NCI-H1417 treated with DMSO at 0.1 percent for 48 hours (cell line): ENCODE data around the gene ELOVL6.
"Not testable (repeated sequence)": the region's sequence is repeated elsewhere in the genome, so short reads cannot be mapped to it uniquely, and the experiment has no call there.

ENCODE experiments used
- DNase-seq: peaks from one replicate; lab custom pipeline; 2025; lab: John Stamatoyannopoulos, UW

Gene ELOVL6

DNA sequence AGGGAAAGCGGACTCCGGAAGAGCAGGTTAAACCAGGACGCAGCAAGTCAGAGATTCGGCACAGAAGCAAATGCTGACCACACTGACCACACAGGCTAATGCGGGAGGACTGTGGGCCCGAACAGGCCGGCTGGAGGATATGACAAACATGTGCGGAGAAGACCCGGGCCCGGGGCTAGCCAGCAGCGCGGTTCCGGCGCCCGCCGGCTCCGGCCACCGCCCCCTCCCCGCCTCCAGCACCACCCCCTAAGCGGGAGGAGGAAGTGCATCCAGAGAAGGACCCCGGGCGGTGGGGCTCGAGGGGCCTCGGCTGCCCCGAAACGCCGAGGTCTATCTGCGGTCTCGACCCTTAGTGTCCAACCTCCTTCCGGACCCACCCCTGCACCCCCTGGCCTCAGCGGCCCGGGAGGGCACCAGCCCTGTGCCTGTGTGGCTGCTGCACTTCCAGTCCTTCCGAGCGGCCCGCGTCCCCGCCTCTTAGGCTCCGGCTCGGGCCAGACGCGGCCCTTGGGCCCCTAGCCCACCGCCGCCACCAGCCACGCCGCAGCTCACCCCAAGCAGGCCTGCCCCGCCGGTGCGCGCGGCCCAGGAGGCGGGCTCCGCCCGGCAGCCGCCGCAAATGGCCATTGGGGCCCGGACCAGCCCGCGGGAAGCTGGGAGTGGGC, 2.1 kb downstream of the ELOVL6 start:
- DNase-seq = no peak

DNA sequence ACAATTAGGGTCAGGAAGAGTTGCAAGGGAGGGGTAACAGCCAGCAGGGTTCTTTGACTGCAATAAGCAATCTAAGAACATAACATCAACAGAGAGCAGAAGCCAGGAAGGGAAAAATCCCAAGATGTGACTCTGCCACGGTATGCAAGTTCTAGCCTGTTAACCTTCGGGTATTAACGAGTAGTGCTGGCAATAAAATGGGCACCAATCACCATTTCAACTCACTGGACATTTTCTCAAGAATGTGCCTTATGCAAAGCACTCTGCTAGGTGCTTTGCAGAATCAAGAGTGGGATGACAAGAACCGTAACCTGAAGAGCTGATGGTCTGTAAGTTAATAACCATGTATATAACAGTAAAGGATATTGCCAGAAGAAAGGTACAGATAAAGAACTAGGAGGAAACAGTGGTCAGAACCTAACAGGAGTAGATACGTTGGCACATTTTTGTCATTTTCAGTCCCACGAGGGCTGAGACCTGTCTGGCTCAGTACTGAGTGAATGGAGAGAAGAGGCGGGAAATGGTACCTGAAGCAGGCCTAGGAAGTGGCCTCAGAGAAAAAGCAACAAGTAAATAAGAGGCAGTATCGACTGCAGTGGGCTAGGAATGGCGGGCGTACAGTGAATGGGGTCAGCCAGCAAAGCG, 2.7 kb downstream of the ELOVL6 start:
- DNase-seq = no peak

DNA sequence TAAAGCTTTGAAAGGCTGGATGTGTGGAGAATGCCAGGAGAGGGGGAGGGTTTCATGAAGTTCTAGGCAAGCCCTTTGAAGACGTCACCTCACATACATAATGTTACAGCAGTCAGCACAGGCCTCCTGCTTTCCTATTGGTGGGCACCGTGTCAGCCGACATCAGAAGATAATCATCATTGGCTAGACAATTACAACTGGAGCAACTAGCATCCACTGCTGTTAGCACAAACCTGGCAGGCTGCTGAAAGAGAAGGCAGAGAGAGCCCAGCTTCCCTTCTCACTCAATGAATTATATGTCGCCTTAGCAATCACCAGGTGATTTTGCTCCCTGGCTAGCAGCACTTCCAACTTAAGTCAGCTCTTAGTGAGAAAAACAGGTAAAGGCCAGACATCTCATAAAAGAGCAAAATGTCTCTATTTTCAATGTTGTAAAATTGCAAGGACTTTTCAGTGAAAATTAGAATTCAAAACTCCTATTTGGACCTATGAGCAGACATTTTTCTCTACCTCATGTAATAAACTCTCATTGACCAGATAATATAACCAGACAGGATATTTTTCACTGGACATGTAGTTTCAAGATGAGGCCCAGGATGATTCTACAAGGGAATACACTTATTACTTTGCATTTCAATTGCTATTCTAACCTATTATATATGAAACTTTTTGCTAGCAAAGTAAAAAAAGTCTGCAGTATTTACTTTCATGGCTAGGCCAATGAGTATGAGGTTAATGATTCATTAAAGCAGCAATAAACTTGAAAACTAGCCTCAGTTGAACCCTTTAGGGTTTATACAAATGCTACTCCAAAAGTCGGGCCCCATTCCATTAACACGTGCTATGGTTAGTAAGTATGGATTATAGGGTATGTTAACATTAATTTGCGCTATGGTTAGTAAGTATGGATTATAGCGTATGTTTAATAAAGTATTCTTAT, 4.3 kb downstream of the ELOVL6 start:
- DNase-seq = peak; percentile 71

- not testable (repeated sequence) for DNase-seq
Measured at GRCh38 chr4:110193287-110193686, 5.1 kb downstream of the ELOVL6 start.

DNA sequence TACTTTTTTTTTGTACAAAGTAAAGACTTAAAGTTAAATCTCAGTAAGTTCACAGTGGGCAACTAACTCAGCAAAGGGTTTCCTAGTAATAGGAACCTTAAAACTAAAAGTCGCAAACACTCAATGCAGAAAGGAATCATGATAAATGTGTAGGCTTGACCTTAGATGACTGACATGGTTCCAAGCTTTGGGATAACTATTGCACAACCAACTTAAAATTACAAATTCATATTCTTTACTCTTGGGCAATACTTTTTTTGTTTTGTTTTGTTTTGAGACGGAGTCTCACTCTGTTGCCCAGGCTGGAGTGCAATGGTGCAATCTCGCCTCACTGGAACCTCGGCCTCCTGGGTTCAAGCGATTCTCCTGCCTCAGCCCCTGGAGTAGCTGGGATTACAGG, 8.2 kb downstream of the ELOVL6 start:
- DNase-seq = no peak

- no peak for DNase-seq
Measured at GRCh38 chr4:110188113-110188512, 10.3 kb downstream of the ELOVL6 start.

DNA sequence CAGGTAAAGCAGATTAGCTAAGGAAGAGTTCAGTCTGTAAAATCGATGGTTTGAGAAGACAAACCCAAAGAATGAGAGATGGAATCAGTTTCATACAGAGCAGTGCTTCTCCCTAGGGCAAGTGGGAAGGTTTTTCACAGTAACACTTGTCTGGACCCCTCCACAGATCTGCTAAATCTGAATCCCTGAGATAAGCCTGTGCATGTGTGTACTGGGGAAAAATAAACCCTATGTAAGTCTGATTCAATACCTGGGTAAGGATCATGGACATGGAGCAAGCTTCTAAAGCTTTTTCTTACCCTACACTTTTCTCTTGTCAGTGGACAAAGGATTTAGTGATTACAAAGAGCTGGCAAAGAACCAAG, 13.6 kb downstream of the ELOVL6 start:
- no peak for DNase-seq

DNA sequence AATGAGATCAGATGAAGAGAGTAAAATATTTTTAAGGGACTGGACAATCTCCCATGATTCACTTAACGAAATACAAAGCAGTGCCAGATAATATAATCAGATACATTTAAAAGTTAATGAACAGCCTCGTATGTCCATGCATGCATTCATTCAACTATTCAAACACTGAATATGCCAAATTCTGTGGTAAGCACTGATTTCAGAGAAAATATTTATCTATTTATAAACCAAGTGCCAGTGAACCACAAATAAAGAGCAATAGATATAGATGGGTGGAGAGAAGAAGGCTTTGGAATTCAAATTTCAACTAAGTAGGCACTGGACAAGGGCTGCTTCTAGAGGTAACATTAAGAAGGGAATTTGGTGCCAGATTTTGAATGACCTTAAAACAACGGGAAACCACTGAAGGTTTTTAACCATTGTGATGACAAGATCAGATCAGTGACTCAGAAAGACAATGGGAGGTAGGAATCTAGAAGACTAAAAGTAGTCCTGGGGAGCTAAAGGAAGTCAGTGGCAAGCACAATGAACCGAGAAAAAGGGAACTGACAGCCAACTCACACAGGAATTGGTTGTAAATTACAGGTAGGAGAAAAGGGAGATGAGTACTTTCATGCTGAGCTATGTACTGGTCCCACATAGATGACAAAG, 14.2 kb downstream of the ELOVL6 start:
- no peak for DNase-seq

DNA sequence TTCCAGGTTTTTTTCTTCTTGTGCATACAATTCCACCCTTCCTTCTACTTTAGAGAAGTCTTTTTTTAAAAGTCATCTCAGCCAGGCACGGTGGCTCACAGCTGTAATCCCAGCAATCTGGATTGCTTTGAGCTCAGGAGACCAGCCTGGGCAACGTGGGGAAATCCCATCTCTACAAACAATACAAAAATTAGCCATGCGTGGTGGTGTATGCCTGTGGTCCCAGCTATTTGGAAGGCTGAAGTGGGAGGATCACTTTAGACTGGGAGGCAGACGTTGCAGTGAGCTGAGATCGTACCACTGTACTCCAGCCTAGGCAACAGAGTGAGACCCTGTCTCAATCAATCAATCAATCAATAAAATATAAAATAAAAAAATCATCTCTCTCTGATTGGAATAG, 14.8 kb downstream of the ELOVL6 start:
- no peak for DNase-seq

GRCh38 chr4:110183058-110183457, 15.4 kb downstream of the ELOVL6 start:
- no peak for DNase-seq

DNA sequence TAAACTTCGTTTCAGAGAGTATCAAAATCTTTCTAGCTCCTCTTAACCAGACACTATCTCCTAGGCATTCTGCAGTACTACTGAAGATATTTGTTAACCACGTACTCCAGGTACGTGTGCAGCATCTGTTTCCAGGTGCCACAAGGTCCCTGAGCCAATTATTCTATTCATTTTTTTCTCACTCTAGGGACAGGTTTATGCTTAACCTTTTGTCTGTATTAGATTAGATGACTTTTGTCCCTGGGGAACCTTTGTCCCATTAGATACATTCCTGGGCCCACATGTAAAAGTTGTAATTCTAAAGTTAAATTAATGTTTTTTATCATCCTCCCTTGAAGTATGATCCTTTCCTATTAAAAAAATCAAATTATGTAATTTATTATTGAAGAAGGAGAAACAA, 16.5 kb downstream of the ELOVL6 start:
- no peak for DNase-seq

- no peak for DNase-seq
Measured at GRCh38 chr4:110175634-110176033, 22.8 kb downstream of the ELOVL6 start.

DNA sequence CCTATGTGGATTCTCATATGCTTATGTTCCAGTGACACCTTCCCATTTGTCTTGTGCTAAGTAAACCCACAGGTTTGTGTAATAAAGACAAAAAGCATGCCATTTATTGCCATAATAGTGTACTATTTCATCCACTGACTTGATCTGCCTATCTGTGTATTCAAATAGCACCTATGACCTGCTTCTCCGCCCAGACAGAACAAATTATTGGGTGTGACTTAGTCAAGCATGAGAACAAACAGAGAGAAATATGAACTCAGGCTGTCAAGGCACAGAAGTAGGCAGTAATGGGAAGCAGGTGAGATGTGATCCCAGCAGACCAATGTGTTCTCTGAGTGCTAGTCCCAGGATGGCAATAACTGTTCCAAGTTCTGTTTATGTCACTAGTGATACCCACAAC, 25.4 kb downstream of the ELOVL6 start:
- DNase-seq = peak; percentile 47

- DNase-seq = no peak
Measured at GRCh38 chr4:110171971-110172370, 26.4 kb downstream of the ELOVL6 start.

GRCh38 chr4:110170861-110171260, 27.6 kb downstream of the ELOVL6 start:
- no peak for DNase-seq

- DNase-seq = no peak
Measured at GRCh38 chr4:110165382-110166286, 32.8 kb downstream of the ELOVL6 start.

DNA sequence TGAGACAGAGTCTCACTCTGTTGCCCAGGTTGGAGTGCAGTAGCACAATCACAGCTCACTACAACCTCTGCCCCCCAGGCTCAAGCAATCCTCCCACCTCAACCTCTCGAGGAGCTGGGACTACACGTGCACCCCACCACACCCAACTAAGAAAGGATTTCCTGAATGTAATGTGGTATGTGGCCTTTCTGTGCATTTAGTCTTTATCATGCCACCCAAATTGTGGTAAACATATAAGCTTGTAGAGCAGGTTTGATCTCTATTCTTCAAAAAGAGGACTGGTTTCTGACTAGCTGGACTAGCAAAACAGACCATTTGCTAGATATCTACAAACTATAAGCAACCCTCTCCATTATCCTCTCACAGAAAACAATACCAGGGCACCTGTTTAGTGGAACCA, 33.6 kb downstream of the ELOVL6 start:
- no peak for DNase-seq

DNA sequence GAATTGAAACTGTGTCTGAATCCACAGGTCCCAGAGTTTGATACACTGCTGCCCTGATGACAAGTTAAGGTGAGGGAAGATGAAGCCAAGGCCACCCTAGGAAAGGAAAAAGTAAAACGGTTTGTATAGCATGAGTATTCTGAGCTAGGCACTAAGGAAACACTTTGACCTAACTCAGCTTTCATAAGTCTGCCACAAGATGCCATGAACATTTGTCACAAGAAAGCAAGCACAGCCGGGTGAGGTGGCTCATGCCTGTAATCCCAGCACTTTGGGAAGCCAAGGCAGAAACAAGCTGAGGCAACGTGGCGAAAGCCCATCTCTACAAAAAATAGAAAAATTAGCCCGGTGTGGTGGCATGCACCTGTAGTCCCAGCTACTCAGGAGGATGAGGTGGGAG, 34.2 kb downstream of the ELOVL6 start:
- no peak for DNase-seq

GRCh38 chr4:110163327-110164069, 34.9 kb downstream of the ELOVL6 start:
- no peak for DNase-seq

DNA sequence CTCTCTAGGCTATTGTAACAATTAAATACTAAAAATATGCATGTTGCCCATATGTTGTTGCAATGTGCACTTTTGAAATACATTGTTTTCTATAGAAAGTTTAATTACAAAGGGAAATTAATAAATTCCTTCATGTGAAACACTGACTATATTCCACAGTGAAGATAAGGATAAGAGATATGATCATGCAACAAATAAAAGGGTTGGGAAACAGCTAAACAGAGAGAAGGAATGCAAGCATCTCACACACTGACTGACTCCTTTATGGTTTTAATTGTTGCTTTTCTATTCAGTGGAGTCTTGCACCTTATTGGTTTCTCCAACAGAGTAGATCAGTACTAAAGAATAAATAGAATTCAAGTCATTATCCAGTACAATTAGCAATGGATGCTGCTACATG, 37.8 kb downstream of the ELOVL6 start:
- DNase-seq = no peak

- DNase-seq = no peak
Measured at GRCh38 chr4:110159541-110159940, 38.9 kb downstream of the ELOVL6 start.
